OCI-LY1 (cell line): ENCODE data around the gene TMEM178B.

ENCODE experiments used
- H2AFZ ChIP-seq: fragments of 200-600 bp; sonication (generic), shearing (Covaris generic); 2 replicates; pipeline ENCODE4 v1.6.0; 2014; ENCODE audit warnings: antibody characterized with exemption, mild to moderate bottlenecking, low read length
- H3F3A ChIP-seq: fragments of 200-600 bp; sonication (generic), shearing (Covaris generic); 2 replicates; pipeline ENCODE4 v1.6.0; 2014; ENCODE audit warnings: mild to moderate bottlenecking, antibody characterized with exemption, low read length, moderate library complexity; ENCODE audit not compliant: insufficient read depth
- H3K27ac ChIP-seq: fragments of 200-600 bp; sonication (generic); 2 replicates; pipeline ENCODE4 v1.5.1; 2014; ENCODE audit warnings: low read length, mixed run types, mild to moderate bottlenecking, low read depth; ENCODE audit not compliant: poor library complexity, severe bottlenecking
- H3K27me3 ChIP-seq: fragments of 200-600 bp; sonication (generic); 2 replicates; pipeline ENCODE4 v1.6.0; 2014; ENCODE audit warnings: antibody characterized with exemption, mild to moderate bottlenecking, low read length, moderate library complexity; ENCODE audit not compliant: insufficient read depth
- H3K36me3 ChIP-seq: fragments of 200-600 bp; sonication (generic); 2 replicates; pipeline ENCODE4 v1.6.1; 2014; ENCODE audit warnings: mild to moderate bottlenecking, antibody characterized with exemption, low read length, moderate library complexity, mixed read lengths; ENCODE audit not compliant: insufficient read depth
- H3K4me1 ChIP-seq: fragments of 200-600 bp; sonication (generic); 2 replicates; pipeline ENCODE4 v1.5.1; 2014; ENCODE audit warnings: mild to moderate bottlenecking, low read length, moderate library complexity; ENCODE audit not compliant: insufficient read depth, severe bottlenecking
- H3K4me2 ChIP-seq: fragments of 200-600 bp; sonication (generic), shearing (Covaris generic); 2 replicates; pipeline ENCODE4 v1.6.1; 2014; ENCODE audit warnings: low read length
- H3K4me3 ChIP-seq: fragments of 200-600 bp; sonication (generic); 2 replicates; pipeline ENCODE4 v1.5.1; 2014; ENCODE audit warnings: low read length, low read depth, mild to moderate bottlenecking, mixed read lengths; ENCODE audit not compliant: poor library complexity, severe bottlenecking
- H3K79me2 ChIP-seq: fragments of 200-600 bp; shearing (Covaris generic); 2 replicates; pipeline ENCODE4 v1.6.1; 2016; ENCODE audit warnings: mixed run types, low read length, mixed read lengths; ENCODE audit not compliant: insufficient read depth
- H3K9ac ChIP-seq: fragments of 200-600 bp; sonication (generic), shearing (Covaris generic); 2 replicates; pipeline ENCODE4 v1.6.1; 2014; ENCODE audit warnings: mild to moderate bottlenecking, low read length, mixed read lengths
- H3K9me2 ChIP-seq: fragments of 200-600 bp; sonication (generic), shearing (Covaris generic); 2 replicates; pipeline ENCODE4 v1.6.1; 2014; ENCODE audit warnings: low read depth, mild to moderate bottlenecking, low read length, mixed read lengths
- H3K9me3 ChIP-seq: fragments of 200-600 bp; shearing (Covaris generic); 2 replicates; pipeline ENCODE4 v1.6.1; 2014; ENCODE audit warnings: low read length, mixed read lengths
- H4K20me1 ChIP-seq: fragments of 200-600 bp; sonication (generic), shearing (Covaris generic); 2 replicates; pipeline ENCODE4 v1.6.0; 2016; ENCODE audit warnings: mild to moderate bottlenecking, low read length; ENCODE audit not compliant: insufficient read depth
- CTCF ChIP-seq: fragments of 200-600 bp; sonication (generic), shearing (Covaris generic); IDR thresholded peaks from 2 replicates; pipeline ENCODE4 v1.5.1; 2017; ENCODE audit warnings: mild to moderate bottlenecking, antibody characterized with exemption, low read length, moderate library complexity, mixed read lengths
- EZH2 ChIP-seq: fragments of 200-600 bp; sonication (generic), shearing (Covaris generic); IDR thresholded peaks from 2 replicates; pipeline ENCODE4 v1.8.0; 2017; ENCODE audit warnings: borderline replicate concordance, mixed run types, mild to moderate bottlenecking, antibody characterized with exemption, low read length, moderate library complexity, mixed read lengths

The TMEM178B gene

GRCh38 chr7:141243368-141243767 lies 169.5 kb downstream of the TMEM178B start:
- no peaks in the 10 kb centered on the region for H3K9me3 ChIP-seq
- H4K20me1 ChIP-seq, result no peaks in the 10 kb centered on the region
- H3K9ac ChIP-seq, result no peak overlapping the region
- H3K4me3 ChIP-seq, result no peak overlapping the region
- no peaks in the 10 kb centered on the region for H3K9me2 ChIP-seq
- H3K27me3 ChIP-seq, result no peaks in the 10 kb centered on the region; the same call in 1 of the 2 replicates
- H3K27ac ChIP-seq, result no peak overlapping the region
- no peaks in the 10 kb centered on the region for H3K4me1 ChIP-seq
- H3F3A ChIP-seq, result no peaks in the 10 kb centered on the region
- no peaks in the 10 kb centered on the region for H3K36me3 ChIP-seq
- no peak for TF ChIP-seq EZH2
- no peak for TF ChIP-seq CTCF
- no peaks in the 10 kb centered on the region for H3K79me2 ChIP-seq
- no peak overlapping the region for H3K4me2 ChIP-seq
- no peak overlapping the region for H2AFZ ChIP-seq

GRCh38 chr7:141244435-141244834 lies 170.6 kb downstream of the TMEM178B start:
- Histone ChIP-seq H3K4me3 (no peak overlapping the region), H3K27ac (no peak overlapping the region), H3F3A (no peaks in the 10 kb centered on the region), H3K36me3 (no peaks in the 10 kb centered on the region), H4K20me1 (no peaks in the 10 kb centered on the region), H3K9ac (no peak overlapping the region), H3K79me2 (no peaks in the 10 kb centered on the region), H3K27me3 (no peaks in the 10 kb centered on the region; the same call in 1 of the 2 replicates), H3K9me3 (no peaks in the 10 kb centered on the region), H3K4me2 (no peak overlapping the region), H3K9me2 (no peaks in the 10 kb centered on the region), H2AFZ (no peak overlapping the region), H3K4me1 (no peaks in the 10 kb centered on the region)
- no peak for TF ChIP-seq EZH2
- TF ChIP-seq CTCF, result no peak

DNA sequence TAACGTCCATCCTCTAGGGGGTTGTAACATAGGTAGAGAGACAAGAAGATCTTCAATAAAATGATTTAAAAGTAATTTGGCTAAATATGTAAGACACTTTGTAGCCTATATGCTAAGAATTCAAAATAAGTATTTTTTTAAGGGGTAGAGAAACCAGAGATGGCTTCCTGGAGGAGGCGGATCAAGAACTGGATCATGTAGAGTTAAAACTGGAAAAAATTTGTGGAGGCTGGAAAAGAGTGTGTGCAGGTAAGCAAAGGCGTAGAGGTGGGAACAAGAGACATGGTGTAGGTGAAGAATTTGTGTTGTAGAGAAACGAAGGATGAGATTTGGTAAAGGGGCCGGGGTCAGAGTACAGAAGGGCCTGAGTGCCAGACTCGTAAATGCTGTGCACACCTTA lies 172.6 kb downstream of the TMEM178B start:
- Histone ChIP-seq H3K9ac (no peak overlapping the region), H3K9me2 (no peaks in the 10 kb centered on the region), H3K27me3 (no peaks in the 10 kb centered on the region; the same call in 1 of the 2 replicates), H3K79me2 (no peaks in the 10 kb centered on the region), H3K4me2 (no peak overlapping the region), H3K4me1 (no peaks in the 10 kb centered on the region), H4K20me1 (no peaks in the 10 kb centered on the region), H3K36me3 (no peaks in the 10 kb centered on the region), H3K27ac (no peak overlapping the region), H3F3A (no peaks in the 10 kb centered on the region), H3K4me3 (no peak overlapping the region), H3K9me3 (no peaks in the 10 kb centered on the region), H2AFZ (no peak overlapping the region)
- no peak for TF ChIP-seq CTCF
- TF ChIP-seq EZH2, result no peak
